Stimulated activated CD8-positive, alpha-beta memory T cell treated with anti-CD3 and anti-CD28 coated beads, Interleukin-4, amount 100 ng/mL, for 48 hours (primary cell): ENCODE results near the gene HAT1.
"Not testable (repeated sequence)": the region's sequence is repeated elsewhere in the genome, so short reads cannot be mapped to it uniquely, and the experiment has no call there.

Experiments
- DNase-seq: peaks from one replicate; pipeline ENCODE4 v3.0.0-alpha.2; 2020

HAT1 gene

GRCh38 chr2:171985076-171985475 lies 62.8 kb downstream of the HAT1 start:
- no peak for DNase-seq

- DNase-seq = no peak
Observed at GRCh38 chr2:171986778-171987177, 64.5 kb downstream of the HAT1 start.

GRCh38 chr2:171991027-171991426 lies 68.8 kb downstream of the HAT1 start:
- no peak for DNase-seq

GRCh38 chr2:171995586-171995985 lies 73.3 kb downstream of the HAT1 start:
- no peak for DNase-seq

- DNase-seq = no peak
Observed at GRCh38 chr2:171996021-171996420, 73.8 kb downstream of the HAT1 start.

- not testable (repeated sequence) for DNase-seq
Observed at GRCh38 chr2:171997031-171997430, 74.8 kb downstream of the HAT1 start.

- DNase-seq = no peak
Observed at GRCh38 chr2:171999161-171999560, 76.9 kb downstream of the HAT1 start.

GRCh38 chr2:171999604-172000469 lies 77.6 kb downstream of the HAT1 start, which contains the start of gene METAP1D:
Gene METAP1D, plus strand, starts transcription at chr2:171999953. Its CDS starts 17 bp downstream, at chr2:171999970.
- peak; percentile 89 for DNase-seq

- DNase-seq = no peak
Observed at GRCh38 chr2:172000696-172001361, 78.6 kb downstream of the HAT1 start.

GRCh38 chr2:172007372-172007771 lies 85.1 kb downstream of the HAT1 start:
- DNase-seq = no peak

GRCh38 chr2:172009823-172010222 lies 87.6 kb downstream of the HAT1 start:
- no peak for DNase-seq

GRCh38 chr2:172011812-172012575 lies 89.7 kb downstream of the HAT1 start:
- DNase-seq = no peak

- no peak for DNase-seq
Observed at GRCh38 chr2:172012677-172013391, 90.6 kb downstream of the HAT1 start.

- no peak for DNase-seq
Observed at GRCh38 chr2:172013396-172013795, 91.1 kb downstream of the HAT1 start.

GRCh38 chr2:172021074-172021931 lies 99.0 kb downstream of the HAT1 start:
- DNase-seq = no peak

- DNase-seq = no peak
Observed at GRCh38 chr2:172021955-172022354, 99.7 kb downstream of the HAT1 start.

GRCh38 chr2:172031536-172031935 lies 109.3 kb downstream of the HAT1 start:
- no peak for DNase-seq
